Neural cell (in vitro differentiated cells): ENCODE results near the gene RGS10. TPM values are rescaled to one million over a fixed set of nuclear protein-coding genes. Genes with fewer than 3 reads are reported as not detected.
"Not testable (repeated sequence)": the region's sequence is repeated elsewhere in the genome, so short reads cannot be mapped to it uniquely, and the experiment has no call there.

Experiments
- H2AFZ ChIP-seq: fragments of 200-600, 300-800 bp; sonication (generic), shearing (Covaris generic); 2 replicates; pipeline ENCODE4 v1.6.0; 2014; ENCODE audit warnings: low read depth, mild to moderate bottlenecking, antibody characterized with exemption, low read length, moderate library complexity
- H3F3A ChIP-seq: fragments of 200-600 bp; shearing (Covaris generic); 2 replicates; pipeline ENCODE4 v1.6.1; 2016; ENCODE audit warnings: mild to moderate bottlenecking, moderate library complexity, mixed read lengths, antibody characterized with exemption, low read length; ENCODE audit not compliant: insufficient read depth, poor library complexity, severe bottlenecking
- H3K27ac ChIP-seq: fragments of 200-600, 300-800 bp; sonication (generic), shearing (Covaris generic); 2 replicates; pipeline ENCODE4 v1.5.1; 2014; ENCODE audit warnings: mild to moderate bottlenecking, low read length, moderate library complexity
- H3K27me3 ChIP-seq: fragments of 300-800, 200-600 bp; sonication (generic), shearing (Covaris generic); 2 replicates; pipeline ENCODE4 v1.6.0; 2014; ENCODE audit warnings: mild to moderate bottlenecking, low read depth, low read length, moderate library complexity; ENCODE audit not compliant: insufficient read depth
- H3K36me3 ChIP-seq: fragments of 300-800, 200-600 bp; sonication (generic), shearing (Covaris generic); 2 replicates; pipeline ENCODE4 v1.5.1; 2014; ENCODE audit warnings: mild to moderate bottlenecking, antibody characterized with exemption, low read length, moderate library complexity; ENCODE audit not compliant: insufficient read depth
- H3K4me2 ChIP-seq: fragments of 300-800, 200-600 bp; sonication (generic), shearing (Covaris generic); 2 replicates; pipeline ENCODE4 v1.6.0; 2014; ENCODE audit warnings: mild to moderate bottlenecking, low read length
- H3K4me3 ChIP-seq: fragments of 300-800, 200-600 bp; sonication (generic), shearing (Covaris generic); 2 replicates; pipeline ENCODE4 v1.5.1; 2014; ENCODE audit warnings: mild to moderate bottlenecking, low read length, moderate library complexity
- H3K79me2 ChIP-seq: fragments of 200-600 bp; shearing (Covaris generic); replicated peaks from 2 replicates; pipeline ENCODE4 v1.6.0; 2014; ENCODE audit warnings: mild to moderate bottlenecking, low read length, moderate library complexity; ENCODE audit not compliant: insufficient read depth
- H3K9ac ChIP-seq: fragments of 300-800, 200-600 bp; sonication (generic), shearing (Covaris generic); 2 replicates; pipeline ENCODE4 v1.6.1; 2016; ENCODE audit warnings: mild to moderate bottlenecking, low read length, mixed read lengths
- H3K9me2 ChIP-seq: fragments of 200-600 bp; shearing (Covaris generic); 2 replicates; pipeline ENCODE4 v1.6.1; 2016; ENCODE audit warnings: mild to moderate bottlenecking, low read length, mixed read lengths; ENCODE audit not compliant: insufficient read depth
- H3K9me3 ChIP-seq: fragments of 200-600, 300-800 bp; sonication (generic), shearing (Covaris generic); 2 replicates; pipeline ENCODE4 v1.6.1; 2016; ENCODE audit warnings: mild to moderate bottlenecking, mixed run types, low read length, moderate library complexity, mixed read lengths
- H4K20me1 ChIP-seq: fragments of 200-600 bp; shearing (Covaris generic); 2 replicates; pipeline ENCODE4 v1.6.1; 2016; ENCODE audit warnings: mild to moderate bottlenecking, mixed run types; ENCODE audit not compliant: insufficient read depth
- EP300 ChIP-seq: fragments of 450-650 bp; conservative IDR thresholded peaks from 2 replicates; pipeline ENCODE4 v1.6.1; 2014; ENCODE audit warnings: antibody characterized with exemption, mild to moderate bottlenecking, moderate library complexity; ENCODE audit not compliant: poor library complexity, severe bottlenecking
- EZH2 ChIP-seq: fragments of 200-600, 300-800 bp; shearing (Covaris generic), sonication (generic); IDR thresholded peaks from 2 replicates; pipeline ENCODE4 v1.6.1; 2014; ENCODE audit warnings: antibody characterized with exemption, low read length, borderline replicate concordance, mild to moderate bottlenecking; ENCODE audit not compliant: insufficient read depth, poor library complexity, severe bottlenecking
- MXI1 ChIP-seq: fragments of 450-650 bp; conservative IDR thresholded peaks from 2 replicates; pipeline ENCODE4 v1.6.1; 2014; ENCODE audit warnings: antibody characterized with exemption, mild to moderate bottlenecking; ENCODE audit not compliant: poor library complexity, severe bottlenecking
- POLR2AphosphoS5 ChIP-seq: IDR thresholded peaks from 2 replicates; pipeline ENCODE4 v1.6.1; 2012
- RAD21 ChIP-seq: fragments of 450-650 bp; conservative IDR thresholded peaks from 2 replicates; pipeline ENCODE4 v1.6.1; 2014; ENCODE audit warnings: antibody characterized with exemption, mild to moderate bottlenecking, moderate library complexity
- SMC3 ChIP-seq: fragments of 450-650 bp; conservative IDR thresholded peaks from 2 replicates; pipeline ENCODE4 v1.6.1; 2014; ENCODE audit warnings: antibody characterized with exemption, mild to moderate bottlenecking, moderate library complexity; ENCODE audit not compliant: poor library complexity
- TAF1 ChIP-seq: IDR thresholded peaks from 2 replicates; pipeline ENCODE4 v1.6.1; 2012; ENCODE audit warnings: low read depth
- polyA plus RNA-seq: library from polyadenylated mRNA; depleted of rRNA; stranded (reverse); fragments of >200 nt; gene quantifications from 2 replicates; pipeline ENCODE4 v1.2.3, GENCODE V29; 2014
- TF ChIP-seq, protein P1 (sequence below): IDR thresholded peaks from 2 replicates; pipeline ENCODE4 v1.6.1; 2012; ENCODE audit warnings: borderline replicate concordance
- TF ChIP-seq, protein P2 (sequence below): fragments of 450-650 bp; IDR thresholded peaks from 2 replicates; pipeline ENCODE4 v1.5.1; 2014; ENCODE audit warnings: antibody characterized with exemption, mild to moderate bottlenecking, moderate library complexity; ENCODE audit not compliant: poor library complexity, severe bottlenecking

The RGS10 gene
- polyA plus RNA-seq, 1 donor from 2014 or later = 2.6 TPM

DNA sequence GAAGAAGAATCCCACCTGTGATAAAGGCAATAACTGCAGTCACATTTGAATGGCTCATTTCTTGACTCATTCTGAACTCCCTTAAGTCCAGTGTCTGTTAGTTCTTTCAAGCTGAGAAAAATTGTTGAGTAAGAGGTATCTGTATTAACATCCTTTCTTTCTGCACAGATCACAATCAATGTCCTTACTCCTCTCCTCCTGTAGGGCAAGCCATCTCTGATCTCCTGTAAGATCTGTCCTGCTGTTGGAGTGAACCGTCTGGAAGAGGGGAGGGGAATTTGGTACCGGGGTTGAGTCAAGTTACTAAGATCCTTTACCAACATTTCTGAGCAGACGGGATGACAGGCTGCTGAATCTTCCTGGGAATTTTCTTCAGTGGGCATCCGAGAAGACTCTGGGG lies 19.6 kb upstream of the RGS10 start:
- H3K9me2 ChIP-seq = no peaks in the 10 kb centered on the region
- no peaks in the 10 kb centered on the region for H3K27me3 ChIP-seq
- H3F3A ChIP-seq = no peaks in the 10 kb centered on the region
- H3K79me2 ChIP-seq = no peaks in the 10 kb centered on the region
- no peak overlapping the region for H2AFZ ChIP-seq
- no peaks in the 10 kb centered on the region for H4K20me1 ChIP-seq
- H3K4me3 ChIP-seq = no peak overlapping the region
- H3K9me3 ChIP-seq = no peaks in the 10 kb centered on the region
- no peaks in the 10 kb centered on the region for H3K36me3 ChIP-seq
- no peak overlapping the region for H3K9ac ChIP-seq
- no peak overlapping the region for H3K27ac ChIP-seq
- no peak for TF ChIP-seq SMC3
- TF ChIP-seq TAF1 = no peak
- TF ChIP-seq, protein P1, sequence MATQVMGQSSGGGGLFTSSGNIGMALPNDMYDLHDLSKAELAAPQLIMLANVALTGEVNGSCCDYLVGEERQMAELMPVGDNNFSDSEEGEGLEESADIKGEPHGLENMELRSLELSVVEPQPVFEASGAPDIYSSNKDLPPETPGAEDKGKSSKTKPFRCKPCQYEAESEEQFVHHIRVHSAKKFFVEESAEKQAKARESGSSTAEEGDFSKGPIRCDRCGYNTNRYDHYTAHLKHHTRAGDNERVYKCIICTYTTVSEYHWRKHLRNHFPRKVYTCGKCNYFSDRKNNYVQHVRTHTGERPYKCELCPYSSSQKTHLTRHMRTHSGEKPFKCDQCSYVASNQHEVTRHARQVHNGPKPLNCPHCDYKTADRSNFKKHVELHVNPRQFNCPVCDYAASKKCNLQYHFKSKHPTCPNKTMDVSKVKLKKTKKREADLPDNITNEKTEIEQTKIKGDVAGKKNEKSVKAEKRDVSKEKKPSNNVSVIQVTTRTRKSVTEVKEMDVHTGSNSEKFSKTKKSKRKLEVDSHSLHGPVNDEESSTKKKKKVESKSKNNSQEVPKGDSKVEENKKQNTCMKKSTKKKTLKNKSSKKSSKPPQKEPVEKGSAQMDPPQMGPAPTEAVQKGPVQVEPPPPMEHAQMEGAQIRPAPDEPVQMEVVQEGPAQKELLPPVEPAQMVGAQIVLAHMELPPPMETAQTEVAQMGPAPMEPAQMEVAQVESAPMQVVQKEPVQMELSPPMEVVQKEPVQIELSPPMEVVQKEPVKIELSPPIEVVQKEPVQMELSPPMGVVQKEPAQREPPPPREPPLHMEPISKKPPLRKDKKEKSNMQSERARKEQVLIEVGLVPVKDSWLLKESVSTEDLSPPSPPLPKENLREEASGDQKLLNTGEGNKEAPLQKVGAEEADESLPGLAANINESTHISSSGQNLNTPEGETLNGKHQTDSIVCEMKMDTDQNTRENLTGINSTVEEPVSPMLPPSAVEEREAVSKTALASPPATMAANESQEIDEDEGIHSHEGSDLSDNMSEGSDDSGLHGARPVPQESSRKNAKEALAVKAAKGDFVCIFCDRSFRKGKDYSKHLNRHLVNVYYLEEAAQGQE = no peak
- TF ChIP-seq EZH2 = no peak
- no peak for TF ChIP-seq RAD21
- TF ChIP-seq POLR2AphosphoS5 = no peak
- TF ChIP-seq, protein P2, sequence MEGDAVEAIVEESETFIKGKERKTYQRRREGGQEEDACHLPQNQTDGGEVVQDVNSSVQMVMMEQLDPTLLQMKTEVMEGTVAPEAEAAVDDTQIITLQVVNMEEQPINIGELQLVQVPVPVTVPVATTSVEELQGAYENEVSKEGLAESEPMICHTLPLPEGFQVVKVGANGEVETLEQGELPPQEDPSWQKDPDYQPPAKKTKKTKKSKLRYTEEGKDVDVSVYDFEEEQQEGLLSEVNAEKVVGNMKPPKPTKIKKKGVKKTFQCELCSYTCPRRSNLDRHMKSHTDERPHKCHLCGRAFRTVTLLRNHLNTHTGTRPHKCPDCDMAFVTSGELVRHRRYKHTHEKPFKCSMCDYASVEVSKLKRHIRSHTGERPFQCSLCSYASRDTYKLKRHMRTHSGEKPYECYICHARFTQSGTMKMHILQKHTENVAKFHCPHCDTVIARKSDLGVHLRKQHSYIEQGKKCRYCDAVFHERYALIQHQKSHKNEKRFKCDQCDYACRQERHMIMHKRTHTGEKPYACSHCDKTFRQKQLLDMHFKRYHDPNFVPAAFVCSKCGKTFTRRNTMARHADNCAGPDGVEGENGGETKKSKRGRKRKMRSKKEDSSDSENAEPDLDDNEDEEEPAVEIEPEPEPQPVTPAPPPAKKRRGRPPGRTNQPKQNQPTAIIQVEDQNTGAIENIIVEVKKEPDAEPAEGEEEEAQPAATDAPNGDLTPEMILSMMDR = no peak
- no peak for TF ChIP-seq EP300
- TF ChIP-seq MXI1 = no peak
- no peak overlapping the region for H3K4me2 ChIP-seq

DNA sequence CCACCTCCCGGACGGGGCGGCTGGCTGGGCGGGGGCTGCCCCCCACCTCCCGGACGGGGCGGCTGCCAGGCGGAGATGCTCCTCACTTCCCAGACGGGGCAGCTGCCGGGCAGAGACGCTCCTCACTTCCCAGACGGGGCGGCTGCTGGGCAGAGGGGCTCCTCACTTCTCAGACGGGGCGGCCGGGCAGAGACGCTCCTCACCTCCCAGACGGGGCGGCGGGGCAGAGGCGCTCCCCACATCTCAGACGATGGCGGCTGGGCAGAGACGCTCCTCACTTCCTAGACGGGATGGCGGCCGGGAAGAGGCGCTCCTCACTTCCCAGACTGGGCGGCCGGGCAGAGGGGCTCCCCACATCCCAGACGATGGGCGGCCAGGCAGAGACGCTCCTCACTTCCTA lies 17.0 kb upstream of the RGS10 start:
- H3K9me3 ChIP-seq, H3K9ac ChIP-seq, H3K27ac ChIP-seq, H3K36me3 ChIP-seq, H3K79me2 ChIP-seq, H2AFZ ChIP-seq, H4K20me1 ChIP-seq, H3K9me2 ChIP-seq, H3K27me3 ChIP-seq, H3K4me2 ChIP-seq, H3F3A ChIP-seq, H3K4me3 ChIP-seq: not testable (repeated sequence)

DNA sequence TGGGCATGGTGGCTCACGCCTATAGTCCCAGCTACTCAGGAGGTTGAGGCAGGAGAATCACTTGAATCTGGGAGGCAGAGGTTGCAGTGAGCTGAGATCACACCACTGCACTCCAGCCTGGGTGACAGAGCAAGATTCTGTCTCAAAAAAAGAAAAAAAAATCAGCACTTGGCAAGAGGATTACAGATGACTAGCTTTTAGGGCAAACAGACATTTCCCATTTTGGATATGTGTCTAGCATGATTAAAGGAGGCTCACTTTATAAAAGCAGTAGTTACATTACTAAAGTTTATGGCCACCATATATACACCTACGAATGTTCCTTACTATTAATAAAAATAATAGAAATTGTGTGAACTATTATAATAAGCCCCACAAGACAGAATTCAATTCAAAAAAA lies 13.6 kb upstream of the RGS10 start:
- not testable (repeated sequence) for H3K9ac ChIP-seq, H3K9me2 ChIP-seq, H4K20me1 ChIP-seq, H3K36me3 ChIP-seq, H2AFZ ChIP-seq, H3K4me2 ChIP-seq, H3K79me2 ChIP-seq, H3F3A ChIP-seq, H3K4me3 ChIP-seq, H3K9me3 ChIP-seq, H3K27ac ChIP-seq, H3K27me3 ChIP-seq
